ENCODE measurements around the gene MYOM1. TPM values are rescaled to one million over a fixed set of nuclear protein-coding genes. Genes with fewer than 3 reads are reported as not detected.
"Not testable (repeated sequence)": the region's sequence is repeated elsewhere in the genome, so short reads cannot be mapped to it uniquely, and the experiment has no call there.

The MYOM1 gene
- total RNA-seq, 1 donor from 2014 or later, result 0.49 TPM

DNA sequence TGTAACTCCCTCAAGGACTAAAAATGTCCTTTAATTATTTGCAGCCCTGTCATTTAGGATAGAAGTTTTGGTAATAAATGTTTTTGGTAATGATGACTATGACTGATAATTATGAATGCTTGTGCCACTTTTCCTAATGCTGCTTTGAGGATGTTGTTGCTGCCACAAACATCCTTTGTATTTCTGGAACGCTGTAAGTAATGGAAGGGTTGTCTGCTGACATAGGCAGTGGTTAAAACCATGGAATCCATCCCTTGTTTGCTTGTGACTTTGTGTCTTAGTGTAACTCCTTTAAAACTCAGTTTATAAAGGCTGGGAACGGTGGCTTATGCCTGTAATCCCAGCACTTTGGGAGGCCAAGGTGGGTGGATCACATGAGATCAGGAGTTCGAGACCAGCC, 187.0 kb downstream of the MYOM1 start:
- TF ChIP-seq, protein P1, sequence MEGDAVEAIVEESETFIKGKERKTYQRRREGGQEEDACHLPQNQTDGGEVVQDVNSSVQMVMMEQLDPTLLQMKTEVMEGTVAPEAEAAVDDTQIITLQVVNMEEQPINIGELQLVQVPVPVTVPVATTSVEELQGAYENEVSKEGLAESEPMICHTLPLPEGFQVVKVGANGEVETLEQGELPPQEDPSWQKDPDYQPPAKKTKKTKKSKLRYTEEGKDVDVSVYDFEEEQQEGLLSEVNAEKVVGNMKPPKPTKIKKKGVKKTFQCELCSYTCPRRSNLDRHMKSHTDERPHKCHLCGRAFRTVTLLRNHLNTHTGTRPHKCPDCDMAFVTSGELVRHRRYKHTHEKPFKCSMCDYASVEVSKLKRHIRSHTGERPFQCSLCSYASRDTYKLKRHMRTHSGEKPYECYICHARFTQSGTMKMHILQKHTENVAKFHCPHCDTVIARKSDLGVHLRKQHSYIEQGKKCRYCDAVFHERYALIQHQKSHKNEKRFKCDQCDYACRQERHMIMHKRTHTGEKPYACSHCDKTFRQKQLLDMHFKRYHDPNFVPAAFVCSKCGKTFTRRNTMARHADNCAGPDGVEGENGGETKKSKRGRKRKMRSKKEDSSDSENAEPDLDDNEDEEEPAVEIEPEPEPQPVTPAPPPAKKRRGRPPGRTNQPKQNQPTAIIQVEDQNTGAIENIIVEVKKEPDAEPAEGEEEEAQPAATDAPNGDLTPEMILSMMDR (IDR thresholded peaks at IDR 0.05; ENCODE audit: unreplicated experiment), result no peak
- H3K27me3 Mint-ChIP-seq (ENCODE audit: unreplicated experiment), result peaks cover 6% of the 10 kb centered on the region
- H3K27ac Mint-ChIP-seq (ENCODE audit: unreplicated experiment), result no peak overlapping the region
- H3K36me3 Mint-ChIP-seq (ENCODE audit: low read depth, unreplicated experiment), result no peaks in the 10 kb centered on the region
- H3K4me3 Mint-ChIP-seq (ENCODE audit: unreplicated experiment), result no peak overlapping the region
- H3K9me3 Mint-ChIP-seq (ENCODE audit: unreplicated experiment), result no peaks in the 10 kb centered on the region
- H3K4me1 Mint-ChIP-seq (ENCODE audit: unreplicated experiment), result peaks cover 22% of the 10 kb centered on the region
- DNase-seq (ENCODE audit: low spot score), result no peak

DNA sequence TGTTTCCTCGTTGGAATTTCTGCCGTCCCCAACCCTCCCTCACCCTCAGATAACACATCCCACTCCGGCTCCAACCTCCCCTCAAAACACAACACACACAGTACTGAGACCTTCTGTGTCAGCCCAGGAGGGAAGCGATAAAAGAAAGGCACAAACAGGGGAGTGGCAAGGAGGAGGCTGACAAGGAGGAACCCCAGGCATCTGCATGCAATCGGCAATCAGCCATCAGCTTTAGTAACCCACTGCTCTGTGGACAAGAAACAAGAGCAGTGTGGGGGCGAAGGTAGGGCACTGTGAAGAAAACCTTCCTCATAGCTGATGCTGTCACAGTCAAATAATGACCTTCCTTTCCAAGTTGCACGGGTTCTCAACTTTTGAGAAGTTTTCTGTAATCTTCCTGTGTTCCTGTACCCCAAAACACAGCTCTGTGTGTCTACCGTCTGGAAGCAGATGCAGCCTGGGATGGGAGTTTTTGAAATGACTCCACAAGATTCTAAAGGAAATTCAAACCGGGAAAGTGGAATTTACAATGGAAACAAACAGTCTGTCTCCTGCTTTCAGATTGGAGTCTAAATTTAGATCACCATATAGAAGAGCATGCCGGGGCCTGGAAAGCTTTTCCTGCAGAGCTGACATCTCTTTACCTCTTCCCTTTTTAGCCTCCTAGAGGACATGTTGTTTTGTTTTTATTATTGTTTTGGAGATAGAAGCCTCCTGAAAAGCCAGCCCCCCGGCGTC, 190.4 kb downstream of the MYOM1 start:
- H3K27me3 Mint-ChIP-seq (ENCODE audit: unreplicated experiment), result peaks cover 3% of the 10 kb centered on the region

DNA sequence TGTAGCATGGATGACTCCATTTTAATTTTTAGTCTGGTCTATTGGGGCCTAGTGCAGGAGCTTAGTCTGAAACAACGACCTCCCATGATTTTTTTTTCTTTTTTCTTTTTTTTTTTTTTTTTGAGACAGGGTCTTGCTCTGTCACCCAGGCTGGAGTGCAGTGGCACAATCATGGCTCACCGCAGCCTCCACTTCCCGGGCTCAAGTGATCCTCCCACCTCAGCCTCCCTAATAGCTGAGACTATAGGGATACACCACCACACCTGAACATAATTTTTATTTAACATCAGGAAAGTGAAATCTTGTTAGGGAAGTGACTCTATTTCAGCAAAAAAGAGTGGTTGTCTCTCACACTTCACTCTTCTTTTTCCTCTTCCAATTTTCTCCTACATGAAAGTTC, 191.7 kb downstream of the MYOM1 start:
- H3K36me3 Mint-ChIP-seq (ENCODE audit: low read depth, unreplicated experiment); DNase-seq (ENCODE audit: low spot score); H3K27me3 Mint-ChIP-seq (ENCODE audit: unreplicated experiment); H3K27ac Mint-ChIP-seq (ENCODE audit: unreplicated experiment); H3K9me3 Mint-ChIP-seq (ENCODE audit: unreplicated experiment); H3K4me3 Mint-ChIP-seq (ENCODE audit: unreplicated experiment): not testable (repeated sequence)
- H3K4me1 Mint-ChIP-seq (ENCODE audit: unreplicated experiment), result peaks cover 17% of the 10 kb centered on the region

More for the DNA sequence above, 190.4 kb downstream of the MYOM1 start:
- no peak for DNase-seq (ENCODE audit: low spot score)
- H3K36me3 Mint-ChIP-seq (ENCODE audit: low read depth, unreplicated experiment), result no peaks in the 10 kb centered on the region
- peaks cover 17% of the 10 kb centered on the region for H3K4me1 Mint-ChIP-seq (ENCODE audit: unreplicated experiment)
- no peak overlapping the region for H3K4me3 Mint-ChIP-seq (ENCODE audit: unreplicated experiment)
- peak overlapping the region; percentile 92 for H3K27ac Mint-ChIP-seq (ENCODE audit: unreplicated experiment)
- H3K9me3 Mint-ChIP-seq (ENCODE audit: unreplicated experiment), result no peaks in the 10 kb centered on the region
- TF ChIP-seq, protein P1 (IDR thresholded peaks at IDR 0.05; ENCODE audit: unreplicated experiment), result no peak

DNA sequence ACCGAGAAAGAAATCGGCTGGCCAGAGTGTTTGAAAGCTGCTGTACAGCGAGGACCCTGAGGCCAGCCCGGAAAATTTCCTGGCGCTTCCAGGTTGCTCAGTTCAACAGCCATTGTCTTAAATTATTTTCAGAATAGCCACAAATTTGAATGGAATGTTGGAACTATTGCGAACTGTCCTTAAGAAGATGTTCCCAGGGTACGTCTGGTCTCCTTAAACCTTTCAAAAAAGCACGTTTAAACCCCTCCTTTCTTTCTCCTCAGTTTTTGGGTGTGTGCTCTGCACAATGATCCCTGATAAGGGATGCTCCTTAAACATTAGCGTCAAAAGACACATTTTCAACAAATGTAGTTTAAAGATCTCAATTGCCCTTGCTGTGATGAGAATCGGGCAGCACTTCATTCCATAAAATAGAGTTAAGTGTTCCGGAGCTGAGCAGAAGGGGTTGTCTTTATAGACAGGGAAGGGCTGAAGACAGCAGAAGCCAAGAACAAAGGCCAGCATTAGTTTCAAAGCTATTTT, 192.3 kb downstream of the MYOM1 start:
- Mint-ChIP-seq H3K4me1 (ENCODE audit: unreplicated experiment) (peaks cover 17% of the 10 kb centered on the region), H3K36me3 (ENCODE audit: low read depth, unreplicated experiment) (no peaks in the 10 kb centered on the region), H3K9me3 (ENCODE audit: unreplicated experiment) (no peaks in the 10 kb centered on the region), H3K27me3 (ENCODE audit: unreplicated experiment) (peaks cover 8% of the 10 kb centered on the region), H3K27ac (ENCODE audit: unreplicated experiment) (no peak overlapping the region), H3K4me3 (ENCODE audit: unreplicated experiment) (no peak overlapping the region)
- TF ChIP-seq, protein P1 (IDR thresholded peaks at IDR 0.05; ENCODE audit: unreplicated experiment), result no peak
- no peak for DNase-seq (ENCODE audit: low spot score)

DNA sequence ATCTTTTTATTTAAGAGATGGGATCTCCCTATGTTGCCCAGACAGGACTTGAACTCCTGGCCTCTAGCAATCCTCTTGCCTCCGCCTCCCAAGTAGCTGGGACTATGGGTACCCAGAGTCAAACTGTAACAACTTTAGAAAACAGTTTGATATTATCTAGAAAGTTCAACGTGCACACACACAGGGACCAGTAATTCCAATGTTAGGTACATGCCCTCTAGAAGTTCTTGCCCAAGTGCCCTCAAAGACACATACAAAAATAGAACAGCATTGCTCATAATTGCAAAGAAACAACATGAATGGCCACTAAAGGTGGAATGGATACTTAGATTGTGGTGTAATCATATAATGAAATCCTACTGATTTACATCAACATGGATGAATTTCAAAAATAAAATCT, 194.2 kb downstream of the MYOM1 start:
- DNase-seq (ENCODE audit: low spot score), result no peak
- Mint-ChIP-seq H3K4me1 (ENCODE audit: unreplicated experiment) (peaks cover 15% of the 10 kb centered on the region), H3K27ac (ENCODE audit: unreplicated experiment) (no peak overlapping the region), H3K27me3 (ENCODE audit: unreplicated experiment) (peaks cover 6% of the 10 kb centered on the region), H3K36me3 (ENCODE audit: low read depth, unreplicated experiment) (no peaks in the 10 kb centered on the region), H3K9me3 (ENCODE audit: unreplicated experiment) (no peaks in the 10 kb centered on the region), H3K4me3 (ENCODE audit: unreplicated experiment) (no peak overlapping the region)
- TF ChIP-seq, protein P1 (IDR thresholded peaks at IDR 0.05; ENCODE audit: unreplicated experiment), result no peak

DNA sequence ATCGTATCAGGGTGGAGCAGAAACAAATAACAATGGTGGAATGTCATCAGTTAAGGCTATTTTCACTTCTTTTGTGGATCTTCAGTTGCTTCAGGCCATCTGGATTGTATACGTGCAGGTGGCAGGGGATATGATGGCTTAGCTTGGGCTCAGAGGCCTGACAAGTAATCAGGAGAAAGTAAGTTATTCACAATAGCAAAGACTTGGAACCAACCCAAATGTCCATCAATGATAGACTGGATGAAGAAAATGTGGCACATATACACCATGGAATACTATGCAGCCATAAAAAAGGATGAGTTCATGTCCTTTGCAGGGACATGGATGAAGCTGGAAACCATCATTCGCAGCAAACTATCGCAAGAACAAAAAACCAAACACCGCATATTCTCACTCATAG, 196.2 kb downstream of the MYOM1 start:
- H3K9me3 Mint-ChIP-seq (ENCODE audit: unreplicated experiment); H3K27me3 Mint-ChIP-seq (ENCODE audit: unreplicated experiment); H3K4me3 Mint-ChIP-seq (ENCODE audit: unreplicated experiment): not testable (repeated sequence)

More for the DNA sequence above, 196.2 kb downstream of the MYOM1 start:
- not testable (repeated sequence) for H3K27ac Mint-ChIP-seq (ENCODE audit: unreplicated experiment); H3K4me1 Mint-ChIP-seq (ENCODE audit: unreplicated experiment); H3K36me3 Mint-ChIP-seq (ENCODE audit: low read depth, unreplicated experiment); DNase-seq (ENCODE audit: low spot score)

Data from endothelial cell (in vitro differentiated cells).